Large intestine (tissue), 3 donors: ENCODE results near the gene OSM. TPM values are rescaled to one million over a fixed set of nuclear protein-coding genes. Genes with fewer than 3 reads are reported as not detected.
"Not testable (repeated sequence)": the region's sequence is repeated elsewhere in the genome, so short reads cannot be mapped to it uniquely, and the experiment has no call there.

ENCODE experiments used
- DNase-seq, 2 donors: peaks; one replicate each; pipeline versions ENCODE4 v3.0.0 to v3.0.0-alpha.2; 2013
- H3K27ac ChIP-seq: one replicate; pipeline ENCODE4 v1.5.1; 2013; ENCODE audit warnings: low read length
- H3K27me3 ChIP-seq: 2 replicates; pipeline ENCODE4 v1.6.1; 2013; ENCODE audit warnings: low read length; ENCODE audit not compliant: control insufficient read depth, insufficient read depth
- H3K36me3 ChIP-seq: 2 replicates; pipeline ENCODE4 v1.6.1; 2013; ENCODE audit warnings: low read length; ENCODE audit not compliant: control insufficient read depth, insufficient read depth
- H3K4me1 ChIP-seq: one replicate; pipeline ENCODE4 v1.6.1; 2013; ENCODE audit warnings: low read length; ENCODE audit not compliant: control insufficient read depth, insufficient read depth
- H3K4me3 ChIP-seq: one replicate; pipeline ENCODE4 v1.5.1; 2013; ENCODE audit warnings: low read length
- H3K9me3 ChIP-seq: one replicate; pipeline ENCODE4 v1.6.1; 2013; ENCODE audit warnings: mild to moderate bottlenecking, low read depth, low read length, moderate library complexity; ENCODE audit not compliant: control insufficient read depth
- WGBS: methylation state at CpG from one replicate; pipeline ENCODE4 v1.1.5; 2013; ENCODE audit warnings: low lambda C conversion rate; ENCODE audit not compliant: insufficient coverage; 5-methylcytosine and 5-hydroxymethylcytosine counted together
- polyA plus RNA-seq: library from polyadenylated mRNA; unstranded; fragments of 120-200 nt; gene quantifications from one replicate; pipeline ENCODE4 v1.2.1, GENCODE V29; 2013

Gene OSM
- polyA plus RNA-seq, 1 donor = 0.52 TPM

DNA sequence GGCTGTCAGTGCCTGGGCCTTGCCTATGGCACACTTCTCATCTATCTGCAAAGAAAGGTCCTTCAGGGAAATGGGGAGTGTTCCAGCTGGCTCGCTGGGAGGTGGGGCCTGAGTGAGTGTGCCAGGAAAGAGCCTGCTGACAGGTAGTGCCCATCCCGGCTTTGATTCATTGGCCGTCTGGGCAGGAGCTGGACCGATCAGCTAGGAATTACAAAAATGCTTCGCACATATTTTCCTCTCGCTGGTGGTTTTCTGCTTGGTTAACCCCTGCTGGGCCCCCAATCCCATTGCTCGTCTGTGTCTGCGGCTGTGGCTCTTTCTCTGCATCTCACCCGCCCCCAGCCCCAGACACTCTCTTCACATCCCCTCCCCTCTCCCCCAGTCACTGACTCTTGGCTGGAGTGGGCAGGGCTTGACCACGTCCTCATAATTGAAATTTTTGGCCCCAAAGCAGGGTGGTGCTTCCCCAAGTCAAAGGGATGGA is 30.9 kb downstream of the OSM start:
- H3K9me3 ChIP-seq = no peaks in the 10 kb centered on the region
- H3K27ac ChIP-seq = no peak overlapping the region
- no peak overlapping the region for H3K4me3 ChIP-seq
- no CpG with 5 or more reads among the region's 10 CpGs for WGBS
- peaks cover 2% of the 10 kb centered on the region for H3K36me3 ChIP-seq
- no peak for DNase-seq
- H3K27me3 ChIP-seq = peaks cover 3% of the 10 kb centered on the region
- H3K4me1 ChIP-seq = peaks cover 23% of the 10 kb centered on the region

DNA sequence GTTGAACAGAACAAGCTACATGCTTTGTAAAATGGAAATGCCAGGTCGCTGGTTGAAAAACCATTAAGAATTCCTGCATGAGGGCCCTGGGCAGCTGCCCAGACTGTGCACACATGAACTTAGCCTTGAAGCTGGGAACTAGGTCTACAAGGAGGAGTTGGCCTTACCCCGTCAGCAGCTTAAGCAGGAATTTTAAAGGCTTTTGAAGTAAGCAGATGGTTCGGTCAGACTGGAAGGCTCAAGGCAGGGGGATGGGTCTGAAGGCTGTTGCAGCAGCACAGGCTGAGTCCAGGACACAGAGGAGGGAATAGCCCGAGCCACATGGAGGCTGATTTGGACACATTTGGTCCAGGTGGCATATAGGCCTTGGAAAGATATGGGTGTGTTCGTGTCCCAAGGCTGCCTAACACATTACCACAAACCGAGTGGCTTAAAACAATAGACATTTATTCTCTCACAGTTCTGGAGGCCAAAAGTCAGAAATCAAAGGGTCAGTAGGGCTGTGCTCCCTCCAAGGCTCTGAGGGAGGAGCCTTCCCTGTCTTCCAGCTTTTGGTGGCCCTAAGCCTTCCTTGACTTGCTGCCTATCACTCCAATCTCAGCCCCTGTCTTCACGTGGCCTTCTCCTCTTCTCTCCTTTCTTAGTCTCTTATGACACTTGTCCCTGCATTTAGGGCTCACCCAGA is 31.7 kb downstream of the OSM start:
- Histone ChIP-seq H3K4me1 (peaks cover 23% of the 10 kb centered on the region), H3K27ac (no peak overlapping the region), H3K36me3 (no peaks in the 10 kb centered on the region), H3K27me3 (peaks cover 3% of the 10 kb centered on the region), H3K9me3 (no peaks in the 10 kb centered on the region), H3K4me3 (no peak overlapping the region)
- DNase-seq = no peak
- no CpG with 5 or more reads among the region's 7 CpGs for WGBS

- not testable (repeated sequence) for H3K9me3 ChIP-seq, H3K27ac ChIP-seq, H3K4me3 ChIP-seq, H3K27me3 ChIP-seq, DNase-seq, H3K36me3 ChIP-seq
- peaks cover 22% of the 10 kb centered on the region for H3K4me1 ChIP-seq
- no CpG with 5 or more reads among the region's 3 CpGs for WGBS
Measured at GRCh38 chr22:30234325-30234724, 32.3 kb downstream of the OSM start.

- Histone ChIP-seq H3K27ac (no peak overlapping the region), H3K27me3 (peaks cover 3% of the 10 kb centered on the region), H3K4me1 (peaks cover 15% of the 10 kb centered on the region), H3K4me3 (no peak overlapping the region), H3K36me3 (no peaks in the 10 kb centered on the region), H3K9me3 (no peaks in the 10 kb centered on the region)
- no CpG with 5 or more reads among the region's 6 CpGs for WGBS
- DNase-seq = no peak
Measured at GRCh38 chr22:30233582-30233981, 33.1 kb downstream of the OSM start.

DNA sequence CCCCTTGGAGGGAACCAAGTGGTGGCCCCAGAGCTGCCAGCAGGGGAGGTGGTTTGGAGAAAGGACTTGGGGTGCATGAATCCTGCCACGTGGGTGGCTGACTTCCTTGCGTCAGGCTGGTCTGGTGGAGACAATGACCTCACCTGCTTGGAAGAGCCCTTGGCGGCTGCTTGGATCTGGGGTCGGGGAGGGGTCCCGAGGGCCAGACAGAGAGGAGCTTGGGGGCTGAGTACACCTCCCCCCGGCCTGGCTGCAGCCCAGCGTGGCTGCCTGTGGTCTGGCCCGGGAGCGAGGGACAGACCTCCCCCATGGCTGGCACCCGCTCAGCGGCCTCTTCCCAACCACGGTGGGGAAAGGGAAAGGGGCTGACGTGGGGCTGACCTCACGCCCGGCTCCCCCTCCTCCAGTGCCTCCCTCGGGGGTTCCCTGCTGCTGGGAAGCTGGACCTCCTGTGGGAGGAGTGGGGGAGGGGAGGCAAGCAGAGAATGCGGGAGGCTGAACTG is 33.9 kb downstream of the OSM start:
- peaks cover 7% of the 10 kb centered on the region for H3K4me1 ChIP-seq
- H3K27ac ChIP-seq = no peak overlapping the region
- H3K36me3 ChIP-seq = no peaks in the 10 kb centered on the region
- WGBS = no CpG with 5 or more reads among the region's 17 CpGs
- DNase-seq = no peak
- no peak overlapping the region for H3K4me3 ChIP-seq
- no peaks in the 10 kb centered on the region for H3K9me3 ChIP-seq
- H3K27me3 ChIP-seq = peaks cover 3% of the 10 kb centered on the region

GRCh38 chr22:30230787-30231461 is 35.7 kb downstream of the OSM start:
- Histone ChIP-seq H3K9me3 (no peaks in the 10 kb centered on the region), H3K4me3 (no peak overlapping the region), H3K27me3 (peaks cover 3% of the 10 kb centered on the region), H3K27ac (no peak overlapping the region), H3K4me1 (peaks cover 4% of the 10 kb centered on the region), H3K36me3 (no peaks in the 10 kb centered on the region)
- DNase-seq = no peak
- WGBS = 100% methylated on average over 1 of the region's 9 CpGs

DNA sequence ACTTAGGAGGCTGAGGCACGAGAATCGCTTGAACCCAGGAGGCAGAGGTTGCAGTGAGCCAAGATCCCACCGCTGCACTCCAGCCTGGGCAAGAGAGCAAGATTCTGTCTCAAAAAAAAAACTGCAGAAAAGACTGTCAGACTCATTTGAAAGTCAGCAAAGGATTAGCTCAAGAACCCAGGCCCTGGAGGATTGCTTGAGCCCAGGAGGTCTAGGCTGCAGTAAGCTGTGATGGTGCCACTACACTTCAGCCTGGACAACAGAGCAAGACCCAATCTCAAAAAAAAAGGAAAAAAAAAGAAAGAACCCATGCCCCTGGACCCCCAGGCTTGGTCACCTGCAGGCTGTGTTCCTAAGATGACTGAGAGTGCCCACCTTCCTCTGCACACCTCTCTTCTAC is 36.3 kb downstream of the OSM start:
- Histone ChIP-seq H3K36me3 (no peaks in the 10 kb centered on the region), H3K4me3 (no peak overlapping the region), H3K27me3 (peaks cover 5% of the 10 kb centered on the region), H3K4me1 (peaks cover 4% of the 10 kb centered on the region), H3K9me3 (no peaks in the 10 kb centered on the region), H3K27ac (no peak overlapping the region)
- no peak for DNase-seq
- WGBS = no CpG with 5 or more reads among the region's 3 CpGs

DNA sequence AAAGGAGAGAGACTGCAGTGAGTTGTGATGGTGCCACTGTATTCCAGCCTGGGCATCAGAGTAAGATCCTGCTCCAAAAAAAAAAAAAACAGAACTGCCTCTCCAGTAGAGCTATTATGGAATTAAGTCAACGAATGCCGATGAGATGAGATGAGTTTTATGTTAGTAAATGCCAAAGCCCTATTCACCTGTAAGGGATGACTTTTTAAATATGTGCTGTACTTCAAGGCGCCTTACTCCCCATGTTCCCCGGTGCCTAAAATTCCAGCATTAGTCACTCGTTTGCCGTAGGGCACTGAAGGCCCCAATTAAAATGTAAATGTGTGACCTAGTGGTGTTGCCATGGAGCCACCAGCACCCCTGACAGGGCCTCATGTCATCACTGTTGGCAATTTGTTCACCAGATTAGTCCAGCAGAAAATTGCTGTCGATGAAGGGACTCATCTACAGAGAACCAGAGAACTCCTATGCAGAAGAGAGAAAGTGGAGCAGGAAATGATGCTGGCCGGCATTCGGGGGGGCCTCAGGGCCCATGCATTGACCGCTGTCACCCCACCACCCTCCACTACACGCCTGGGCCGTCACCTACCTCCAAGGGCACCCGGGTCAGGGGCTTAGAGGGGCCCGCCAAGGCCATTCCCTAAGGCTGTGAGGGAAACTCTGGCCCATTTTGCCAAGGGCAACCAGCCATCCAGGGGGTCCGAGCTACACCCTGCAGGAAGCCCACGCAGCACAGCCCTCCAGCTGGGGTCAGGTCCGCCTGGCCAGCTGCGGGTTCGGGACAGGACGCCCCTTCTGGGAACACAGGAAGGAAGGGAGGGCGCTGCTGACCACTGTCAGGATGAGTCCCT is 37.9 kb downstream of the OSM start:
- Histone ChIP-seq H3K27me3 (peaks cover 8% of the 10 kb centered on the region), H3K36me3 (no peaks in the 10 kb centered on the region), H3K4me3 (no peak overlapping the region), H3K27ac (no peak overlapping the region), H3K4me1 (no peaks in the 10 kb centered on the region), H3K9me3 (no peaks in the 10 kb centered on the region)
- no CpG with 5 or more reads among the region's 21 CpGs for WGBS
- no peak for DNase-seq

DNA sequence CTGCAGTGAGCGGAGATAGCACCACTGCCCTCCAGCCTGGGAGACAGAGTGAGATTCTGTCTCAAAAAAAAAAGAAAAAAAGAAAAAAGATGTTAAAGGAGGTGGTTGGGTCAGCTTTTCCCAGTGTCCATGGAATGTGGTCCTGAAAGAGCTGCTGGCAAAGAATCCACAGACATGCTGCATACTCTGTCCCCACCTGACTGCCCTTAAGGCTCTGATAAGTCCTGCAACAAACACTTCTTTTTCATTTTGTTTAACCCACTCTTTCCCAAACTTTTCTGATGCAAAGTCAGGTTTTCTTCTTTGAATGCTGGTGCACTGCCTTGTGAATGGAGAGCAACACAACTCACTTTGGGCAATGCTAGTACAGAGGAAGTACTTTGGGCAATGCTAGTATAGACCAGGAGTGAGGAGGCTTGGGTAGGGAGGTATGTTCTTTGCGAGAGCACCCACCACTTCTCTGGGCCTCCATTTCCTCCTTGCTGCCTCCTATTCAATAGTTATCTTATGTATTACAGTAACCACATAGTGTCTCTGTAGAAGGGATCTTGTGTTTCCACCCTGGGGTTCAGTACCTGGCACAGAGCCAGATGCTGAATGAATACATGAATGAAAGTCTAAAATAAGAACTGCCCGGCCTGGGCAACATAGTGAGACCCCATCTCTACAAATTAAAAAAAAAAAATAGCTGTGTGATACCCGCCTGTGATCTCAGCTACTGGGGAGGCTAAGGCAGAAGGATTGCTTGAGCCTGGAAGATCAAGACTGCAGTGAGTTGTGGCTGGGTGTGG is 39.0 kb downstream of the OSM start:
- H3K4me1 ChIP-seq = no peaks in the 10 kb centered on the region
- H3K9me3 ChIP-seq = no peaks in the 10 kb centered on the region
- 100% methylated on average over 1 of the region's 4 CpGs for WGBS
- DNase-seq = no peak
- H3K27me3 ChIP-seq = peaks cover 6% of the 10 kb centered on the region
- no peaks in the 10 kb centered on the region for H3K36me3 ChIP-seq
- H3K4me3 ChIP-seq = no peak overlapping the region
- H3K27ac ChIP-seq = no peak overlapping the region
